Esophagus muscularis mucosa (tissue), 4 donors: ENCODE data around the gene BTBD19.

Experiments used
- CTCF ChIP-seq, 3 experiments: fragments of 200-600 bp in 2 of 3; fragments of 450-650 bp in 1 of 3; sonication (generic) in 2 of 3; IDR thresholded peaks; one replicate each; pipeline ENCODE4 v1.5.1; 2017 to 2019; ENCODE audit warnings: antibody characterized with exemption in 3 of 3, mild to moderate bottlenecking in 2 of 3, moderate library complexity in 1 of 3
- EP300 ChIP-seq: sonication (generic); formaldehyde crosslinking; IDR thresholded peaks from one replicate; pipeline ENCODE4 v1.6.1; 2017; ENCODE audit warnings: antibody characterized with exemption
- POLR2A ChIP-seq: fragments of 450-650 bp; IDR thresholded peaks from one replicate; pipeline ENCODE4 v1.6.1; 2017; ENCODE audit warnings: antibody characterized with exemption, moderate library complexity, mild to moderate bottlenecking, low read depth
- POLR2AphosphoS5 ChIP-seq, 2 donors: sonication (generic); formaldehyde crosslinking; IDR thresholded peaks; one replicate each; pipeline ENCODE4 v1.6.1; 2017; ENCODE audit warnings: antibody characterized with exemption in 2 of 2

GRCh38 chr1:44827197-44828002 lies 19.1 kb downstream of the BTBD19 start:
- TF ChIP-seq POLR2A = no peak
- no peak for TF ChIP-seq POLR2AphosphoS5 (IDR thresholded peaks at IDR 0.05)
- TF ChIP-seq CTCF (IDR thresholded peaks at IDR 0.05) = no peak
- no peak for TF ChIP-seq EP300
